ENCODE measurements around the gene MYL7. TPM values are rescaled to one million over a fixed set of nuclear protein-coding genes. Genes with fewer than 3 reads are reported as not detected.

The MYL7 gene
- total RNA-seq, 1 experiment from 2014 or later: 5.7 TPM

- H4K91ac ChIP-seq (ENCODE audit: insufficient read length, low read depth, low read length): no peak overlapping the region
- peaks cover 10% of the 10 kb centered on the region for H3K23me2 ChIP-seq (ENCODE audit: insufficient read length, low read depth, low read length, poor library complexity, severe bottlenecking)
- no peak overlapping the region for H3K56ac ChIP-seq (ENCODE audit: insufficient read length, low read depth, low read length)
- H3K18ac ChIP-seq (ENCODE audit: insufficient read length, low read depth, low read length): no peak overlapping the region
- Mint-ChIP-seq H3K36me3 (ENCODE audit: insufficient read depth in 1 of 3, low read depth in 3 of 3) (peaks cover 2 to 14% (median 12%) of the 10 kb centered on the region in 3 experiments), H3K9me3 (no peaks in the 10 kb centered on the region), H3K4me3 (no peak overlapping the region), H3K4me1 (peaks cover 11 to 17% of the 10 kb centered on the region in 2 experiments), H3K27ac (no peak overlapping the region; a peak in 1 of 7 replicates), H3K27me3 (ENCODE audit: low read depth) (peaks cover 24% of the 10 kb centered on the region)
- TF ChIP-seq, protein P1, sequence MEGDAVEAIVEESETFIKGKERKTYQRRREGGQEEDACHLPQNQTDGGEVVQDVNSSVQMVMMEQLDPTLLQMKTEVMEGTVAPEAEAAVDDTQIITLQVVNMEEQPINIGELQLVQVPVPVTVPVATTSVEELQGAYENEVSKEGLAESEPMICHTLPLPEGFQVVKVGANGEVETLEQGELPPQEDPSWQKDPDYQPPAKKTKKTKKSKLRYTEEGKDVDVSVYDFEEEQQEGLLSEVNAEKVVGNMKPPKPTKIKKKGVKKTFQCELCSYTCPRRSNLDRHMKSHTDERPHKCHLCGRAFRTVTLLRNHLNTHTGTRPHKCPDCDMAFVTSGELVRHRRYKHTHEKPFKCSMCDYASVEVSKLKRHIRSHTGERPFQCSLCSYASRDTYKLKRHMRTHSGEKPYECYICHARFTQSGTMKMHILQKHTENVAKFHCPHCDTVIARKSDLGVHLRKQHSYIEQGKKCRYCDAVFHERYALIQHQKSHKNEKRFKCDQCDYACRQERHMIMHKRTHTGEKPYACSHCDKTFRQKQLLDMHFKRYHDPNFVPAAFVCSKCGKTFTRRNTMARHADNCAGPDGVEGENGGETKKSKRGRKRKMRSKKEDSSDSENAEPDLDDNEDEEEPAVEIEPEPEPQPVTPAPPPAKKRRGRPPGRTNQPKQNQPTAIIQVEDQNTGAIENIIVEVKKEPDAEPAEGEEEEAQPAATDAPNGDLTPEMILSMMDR (conservative IDR thresholded peaks at IDR 0.05): no peak
- DNase-seq: no peak
- no peak overlapping the region for H2BK5ac ChIP-seq (ENCODE audit: insufficient read length, low read length)
- WGBS (ENCODE audit: extremely low coverage, insufficient read length, low lambda C conversion rate): no CpG with 5 or more reads among the region's 18 CpGs
- H2BK20ac ChIP-seq (ENCODE audit: low read depth, low read length, poor library complexity, severe bottlenecking): no peak overlapping the region
- H3K23ac ChIP-seq (ENCODE audit: insufficient read length, low read depth, low read length): no peak overlapping the region
- no peak overlapping the region for H2BK12ac ChIP-seq (ENCODE audit: insufficient read length, low read depth, low read length)
- H4K8ac ChIP-seq (replicated peaks; ENCODE audit: insufficient read length, low read depth, low read length): no peak overlapping the region
- no peak overlapping the region for H2AK5ac ChIP-seq (ENCODE audit: insufficient read length, low read length)
- H3K14ac ChIP-seq (ENCODE audit: insufficient read depth, low read length): no peak overlapping the region
- H3K4me2 ChIP-seq (ENCODE audit: insufficient read depth, insufficient read length, low read length): no peak overlapping the region
- no peaks in the 10 kb centered on the region; the same call in 1 of the 2 replicates for H3K27me3 ChIP-seq (ENCODE audit: insufficient read depth, low read length)
- H3K79me2 ChIP-seq (ENCODE audit: insufficient read depth, low read length): no peaks in the 10 kb centered on the region
- no peak overlapping the region for H3T11ph ChIP-seq (ENCODE audit: low read length)
- H3K4me1 ChIP-seq (ENCODE audit: insufficient read depth, low read length): no peaks in the 10 kb centered on the region; the same call in 1 of the 2 replicates
- H3K4ac ChIP-seq (ENCODE audit: low read depth, low read length): no peak overlapping the region
- H3K79me1 ChIP-seq (ENCODE audit: insufficient read depth, low read depth, low read length, poor library complexity, severe bottlenecking): no peaks in the 10 kb centered on the region
- no peak overlapping the region for H2BK120ac ChIP-seq (ENCODE audit: low read depth, low read length, poor library complexity, severe bottlenecking)
- H2AFZ ChIP-seq (ENCODE audit: low read length): no peak overlapping the region
- no peak overlapping the region for H3K27ac ChIP-seq (ENCODE audit: insufficient read length, low read depth, low read length)
- H4K20me1 ChIP-seq (ENCODE audit: control insufficient read depth, insufficient read depth, insufficient read length): no peaks in the 10 kb centered on the region
- H2BK15ac ChIP-seq (ENCODE audit: low read depth, low read length): no peak overlapping the region
- no peak overlapping the region for H3K9ac ChIP-seq (ENCODE audit: extremely low read depth, insufficient read length, low read length)
- H4K5ac ChIP-seq (ENCODE audit: insufficient read length, low read depth, low read length): no peak overlapping the region
- no peaks in the 10 kb centered on the region for H3K9me3 ChIP-seq (ENCODE audit: control insufficient read depth, low read depth, low read length)
These were observed 33.8 kb downstream of the MYL7 start for GRCh38 chr7:44107116-44107960.

All from H9 (cell line).